K562 (cell line): ENCODE data around the gene SNCA. TPM values are rescaled to one million over a fixed set of nuclear protein-coding genes. Genes with fewer than 3 reads are reported as not detected.

Source experiments
- ATAC-seq: fragments of 200-7000 bp; cut with Tn5 transposase; 3 replicates; pipeline ENCODE4 v1.9.1; 2020; ENCODE audit warnings: moderate library complexity
- BruUV-seq: library from RNA; stranded (reverse); fragments of 400-500 nt; replicated peaks from 2 replicates; lab custom pipeline; 2021; lab: Mats Ljungman, UMichigan
- CTCF ChIA-PET: fragments of 300-600 bp; formaldehyde crosslinking; extraction: SDS; loops from one replicate; lab custom pipeline; 2021; ENCODE audit warnings: low intra/inter-chr PET ratio; lab: Yijun Ruan, JAX
- POLR2A ChIA-PET: fragments of 300-600, 350-650 bp; sonication (Branson Sonifier 250); formaldehyde crosslinking; extraction: SDS; loops from one replicate; lab custom pipeline; 2021; ENCODE audit warnings: antibody characterized with exemption, inconsistent platforms; lab: Yijun Ruan, JAX
- DNase-seq, 4 experiments: peaks; one replicate each; pipeline versions ENCODE4 v3.0.0 to v3.0.0-alpha.2; 2011 to 2018; ENCODE audit warnings: low spot score in 3 of 4, mixed read lengths in 3 of 4; ENCODE audit errors: extremely low read depth in 1 of 4
- FAIRE-seq: peaks from 2 replicates; lab custom pipeline; 2011; peaks lifted over from hg19 to GRCh38; lab: Jason Lieb, UNC
- H2AFZ ChIP-seq: 2 replicates; pipeline ENCODE4 v1.6.0; 2011; ENCODE audit warnings: low read depth, low read length, control low read depth, inconsistent platforms
- H3K27ac ChIP-seq: fragments of 200-600 bp; 3 replicates; pipeline ENCODE4 v1.8.0; 2011; ENCODE audit warnings: low read depth, mild to moderate bottlenecking, control low read depth, inconsistent platforms, low read length, moderate library complexity, mixed read lengths; ENCODE audit errors: extremely low read depth
- H3K27me3 ChIP-seq, 2 experiments: fragments of 300-600 bp in 1 of 2; 2 replicates in 1 of 2; 3 replicates in 1 of 2; pipeline versions ENCODE4 v1.6.0 to v1.8.0; 2011; ENCODE audit warnings: inconsistent platforms in 2 of 2, low read length in 2 of 2, mild to moderate bottlenecking in 1 of 2, mixed read lengths in 1 of 2, moderate library complexity in 1 of 2; ENCODE audit not compliant: control insufficient read depth in 2 of 2, insufficient read depth in 2 of 2
- H3K36me3 ChIP-seq: fragments of 300-600 bp; 3 replicates; pipeline ENCODE4 v1.8.0; 2011; ENCODE audit warnings: mild to moderate bottlenecking, low read length, inconsistent platforms; ENCODE audit not compliant: control insufficient read depth, insufficient read depth
- H3K4me1 ChIP-seq, 2 experiments: fragments of 200-600 bp in 1 of 2; replicated peaks in 1 of 2; 2 replicates in 1 of 2; 3 replicates in 1 of 2; pipeline versions ENCODE4 v1.5.1 to v1.8.0; 2011; ENCODE audit warnings: inconsistent platforms in 2 of 2, low read length in 2 of 2, mild to moderate bottlenecking in 1 of 2, mixed read lengths in 1 of 2, moderate library complexity in 1 of 2; ENCODE audit not compliant: control insufficient read depth in 2 of 2, insufficient read depth in 2 of 2
- H3K4me2 ChIP-seq: 2 replicates; pipeline ENCODE4 v1.6.1; 2011; ENCODE audit warnings: low read length, control low read depth, inconsistent platforms, mixed read lengths; ENCODE audit not compliant: insufficient read depth
- H3K4me3 ChIP-seq: fragments of 200-600 bp; sonication (generic), shearing (Covaris generic); 2 replicates; pipeline ENCODE4 v1.5.1; 2016; ENCODE audit warnings: control low read depth, inconsistent platforms
- H3K79me2 ChIP-seq: fragments of 200-600 bp; 3 replicates; pipeline ENCODE4 v1.8.0; 2011; ENCODE audit warnings: low read length, inconsistent platforms; ENCODE audit not compliant: control insufficient read depth, insufficient read depth
- H3K9ac ChIP-seq, 2 experiments: 2 replicates each; pipeline versions ENCODE4 v1.6.0 to v1.6.1; 2011; ENCODE audit warnings: low read depth in 2 of 2, low read length in 2 of 2, control low read depth in 1 of 2, inconsistent platforms in 1 of 2, mild to moderate bottlenecking in 1 of 2, mixed read lengths in 1 of 2; ENCODE audit not compliant: insufficient read depth in 1 of 2
- H3K9me1 ChIP-seq: one replicate; pipeline ENCODE4 v1.6.0; 2011; ENCODE audit warnings: inconsistent platforms, mild to moderate bottlenecking, low read length, moderate library complexity; ENCODE audit not compliant: control insufficient read depth, insufficient read depth
- H3K9me3 ChIP-seq: replicated peaks from 2 replicates; pipeline ENCODE4 v1.5.1; 2011; ENCODE audit warnings: low read depth, low read length, inconsistent platforms; ENCODE audit not compliant: control insufficient read depth, insufficient read depth
- H4K20me1 ChIP-seq: replicated peaks from 2 replicates; pipeline ENCODE4 v1.6.1; 2011; ENCODE audit warnings: low read length, inconsistent platforms, mixed read lengths; ENCODE audit not compliant: control insufficient read depth, insufficient read depth
- BDP1 ChIP-seq: IDR thresholded peaks from 3 replicates; pipeline ENCODE4 v1.6.1; 2011; ENCODE audit not compliant: insufficient read length, insufficient read depth
- EP400 ChIP-seq: fragments of 450-650 bp; IDR thresholded peaks from 2 replicates; pipeline ENCODE4 v1.6.1; 2017; ENCODE audit warnings: antibody characterized with exemption, mild to moderate bottlenecking, moderate library complexity
- GATA2 ChIP-seq: sonication (generic); formaldehyde crosslinking; IDR thresholded peaks from 2 replicates; pipeline ENCODE4 v1.4.0; 2020; ENCODE audit warnings: mild to moderate bottlenecking, missing genetic modification reagents
- POLR2AphosphoS2 ChIP-seq: IDR thresholded peaks from 2 replicates; pipeline ENCODE4 v1.6.1; 2012; ENCODE audit warnings: low read length, improper control_type of control experiment
- WGBS: fragments of 100-300 bp; shearing (Covaris generic); methylation state at CpG from one replicate; pipeline ENCODE4 v1.1.6; 2016; ENCODE audit warnings: low coverage, mixed read lengths; ENCODE audit not compliant: insufficient coverage; ENCODE audit errors: missing lambda C conversion rate; 5-methylcytosine and 5-hydroxymethylcytosine counted together
- in situ Hi-C: fragments of 300-500 bp; cut with MboI; formaldehyde crosslinking; loops from 4 replicates; pipeline ENCODE4 v1.15.0; 2018; ENCODE audit warnings: inconsistent platforms, mixed read lengths
- intact Hi-C: fragments of 100-400 bp; cut with micrococcal nuclease; formaldehyde crosslinking; loops from 2 replicates; pipeline ENCODE4 v1.14.2; 2022
- polyA plus RNA-seq, 8 experiments: library from polyadenylated mRNA; depleted of rRNA in 4 of 8; stranded (reverse) in 5 of 8; unstranded in 3 of 8; fragments of >200 nt; fragmentation: Nextera tagmentation in 2 of 8; fragmentation: Illumina TruSeq in 1 of 8; extraction: Ambion mirVana in 2 of 8; extraction: Trizol in 1 of 8; gene quantifications; 2 replicates each; pipeline versions ENCODE4 v1.2.1 to v1.2.3, GENCODE V29; 2011 to 2014; ENCODE audit warnings: inconsistent platforms in 1 of 8, missing spikeins in 1 of 8
- total RNA-seq, 7 experiments: library from RNA; depleted of rRNA in 6 of 7; stranded (reverse); fragments of >200 nt in 6 of 7; fragmentation: Illumina TruSeq in 2 of 7; extraction: Trizol in 2 of 7; gene quantifications; 2 replicates each; pipeline versions ENCODE4 v1.2.1 to v1.2.3, GENCODE V29; 2011 to 2021; ENCODE audit warnings: low replicate concordance in 1 of 7
- TF ChIP-seq, protein P1 (sequence below), 2 experiments: IDR thresholded peaks in 1 of 2; conservative IDR thresholded peaks in 1 of 2; 2 replicates each; pipeline ENCODE4 v1.6.1; 2016; ENCODE audit warnings: low read depth in 2 of 2, mild to moderate bottlenecking in 1 of 2, missing compliant biosample characterization in 1 of 2, missing genetic modification characterization in 1 of 2, moderate library complexity in 1 of 2
- TF ChIP-seq, protein P2 (sequence below): sonication (generic); formaldehyde crosslinking; IDR thresholded peaks from 2 replicates; pipeline ENCODE4 v1.8.0; 2022; ENCODE audit warnings: missing genetic modification reagents, mild to moderate bottlenecking, borderline replicate concordance
- TF ChIP-seq, protein P3 (sequence below), 2 experiments: fragments of 450-650 bp; formaldehyde crosslinking in 1 of 2; IDR thresholded peaks; 2 replicates each; pipeline versions ENCODE4 v1.4.0 to v1.6.1; 2014 to 2020; ENCODE audit warnings: mild to moderate bottlenecking in 2 of 2, borderline replicate concordance in 1 of 2, low read depth in 1 of 2
- TF ChIP-seq, protein P4 (sequence below): fragments of 250-450 bp; sonication (Bioruptor Pico); IDR thresholded peaks from 2 replicates; pipeline ENCODE4 v1.8.0; 2022; ENCODE audit warnings: inconsistent platforms

Gene SNCA
- total and polyA plus RNA-seq, 9 of the 15 experiments (the other 6 are each of a cell fraction or from before 2014, with no cell fraction given) = 1.7 to 12.6 (median 3.6) TPM

GRCh38 chr4:89733946-89734345, 103.0 kb downstream of the SNCA start:
- intact Hi-C loops = no loop called here
- Histone ChIP-seq H3K36me3 (no peaks in the 10 kb centered on the region), H3K4me2 (no peak overlapping the region), H3K27ac (no peak overlapping the region), H3K9ac (no peak overlapping the region), H3K4me3 (no peak overlapping the region), H4K20me1 (no peaks in the 10 kb centered on the region), H3K79me2 (no peaks in the 10 kb centered on the region), H2AFZ (no peak overlapping the region), H3K9me3 (0 out of 2 replicates have a peak, but pooled peaks cover 2% of the 10 kb centered on the region), H3K9me1 (no peaks in the 10 kb centered on the region), H3K27me3 (no peaks in the 10 kb centered on the region), H3K4me1 (no peaks in the 10 kb centered on the region)
- 3% methylated on average over 3 of the region's 3 CpGs for WGBS
- no peak for DNase-seq
- ChIA-PET CTCF (no interaction called here), POLR2A (no interaction called here)
- no peak for FAIRE-seq
- no peak for ATAC-seq
- in situ Hi-C loops = no loop called here
- BruUV-seq = no TSS peak
- TF ChIP-seq, protein P1, sequence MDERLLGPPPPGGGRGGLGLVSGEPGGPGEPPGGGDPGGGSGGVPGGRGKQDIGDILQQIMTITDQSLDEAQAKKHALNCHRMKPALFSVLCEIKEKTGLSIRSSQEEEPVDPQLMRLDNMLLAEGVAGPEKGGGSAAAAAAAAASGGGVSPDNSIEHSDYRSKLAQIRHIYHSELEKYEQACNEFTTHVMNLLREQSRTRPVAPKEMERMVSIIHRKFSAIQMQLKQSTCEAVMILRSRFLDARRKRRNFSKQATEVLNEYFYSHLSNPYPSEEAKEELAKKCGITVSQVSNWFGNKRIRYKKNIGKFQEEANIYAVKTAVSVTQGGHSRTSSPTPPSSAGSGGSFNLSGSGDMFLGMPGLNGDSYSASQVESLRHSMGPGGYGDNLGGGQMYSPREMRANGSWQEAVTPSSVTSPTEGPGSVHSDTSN (CRISPR knock-in tag; IDR thresholded peaks at IDR 0.05; ENCODE audit: low read depth) = no peak
- TF ChIP-seq, protein P1 (tag; conservative IDR thresholded peaks at IDR 0.05; ENCODE audit: low read depth) = no peak
- TF ChIP-seq, protein P2, sequence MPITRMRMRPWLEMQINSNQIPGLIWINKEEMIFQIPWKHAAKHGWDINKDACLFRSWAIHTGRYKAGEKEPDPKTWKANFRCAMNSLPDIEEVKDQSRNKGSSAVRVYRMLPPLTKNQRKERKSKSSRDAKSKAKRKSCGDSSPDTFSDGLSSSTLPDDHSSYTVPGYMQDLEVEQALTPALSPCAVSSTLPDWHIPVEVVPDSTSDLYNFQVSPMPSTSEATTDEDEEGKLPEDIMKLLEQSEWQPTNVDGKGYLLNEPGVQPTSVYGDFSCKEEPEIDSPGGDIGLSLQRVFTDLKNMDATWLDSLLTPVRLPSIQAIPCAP = no peak
- TF ChIP-seq GATA2 (CRISPR knock-in tag) = no peak
- no peak for TF ChIP-seq EP400
- TF ChIP-seq, protein P3, sequence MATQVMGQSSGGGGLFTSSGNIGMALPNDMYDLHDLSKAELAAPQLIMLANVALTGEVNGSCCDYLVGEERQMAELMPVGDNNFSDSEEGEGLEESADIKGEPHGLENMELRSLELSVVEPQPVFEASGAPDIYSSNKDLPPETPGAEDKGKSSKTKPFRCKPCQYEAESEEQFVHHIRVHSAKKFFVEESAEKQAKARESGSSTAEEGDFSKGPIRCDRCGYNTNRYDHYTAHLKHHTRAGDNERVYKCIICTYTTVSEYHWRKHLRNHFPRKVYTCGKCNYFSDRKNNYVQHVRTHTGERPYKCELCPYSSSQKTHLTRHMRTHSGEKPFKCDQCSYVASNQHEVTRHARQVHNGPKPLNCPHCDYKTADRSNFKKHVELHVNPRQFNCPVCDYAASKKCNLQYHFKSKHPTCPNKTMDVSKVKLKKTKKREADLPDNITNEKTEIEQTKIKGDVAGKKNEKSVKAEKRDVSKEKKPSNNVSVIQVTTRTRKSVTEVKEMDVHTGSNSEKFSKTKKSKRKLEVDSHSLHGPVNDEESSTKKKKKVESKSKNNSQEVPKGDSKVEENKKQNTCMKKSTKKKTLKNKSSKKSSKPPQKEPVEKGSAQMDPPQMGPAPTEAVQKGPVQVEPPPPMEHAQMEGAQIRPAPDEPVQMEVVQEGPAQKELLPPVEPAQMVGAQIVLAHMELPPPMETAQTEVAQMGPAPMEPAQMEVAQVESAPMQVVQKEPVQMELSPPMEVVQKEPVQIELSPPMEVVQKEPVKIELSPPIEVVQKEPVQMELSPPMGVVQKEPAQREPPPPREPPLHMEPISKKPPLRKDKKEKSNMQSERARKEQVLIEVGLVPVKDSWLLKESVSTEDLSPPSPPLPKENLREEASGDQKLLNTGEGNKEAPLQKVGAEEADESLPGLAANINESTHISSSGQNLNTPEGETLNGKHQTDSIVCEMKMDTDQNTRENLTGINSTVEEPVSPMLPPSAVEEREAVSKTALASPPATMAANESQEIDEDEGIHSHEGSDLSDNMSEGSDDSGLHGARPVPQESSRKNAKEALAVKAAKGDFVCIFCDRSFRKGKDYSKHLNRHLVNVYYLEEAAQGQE (IDR thresholded peaks at IDR 0.05; ENCODE audit: borderline replicate concordance) = no peak
- TF ChIP-seq, protein P3 (CRISPR knock-in tag; IDR thresholded peaks at IDR 0.05; ENCODE audit: low read depth) = no peak
- TF ChIP-seq BDP1 = no peak
- no peak for TF ChIP-seq POLR2AphosphoS2
- TF ChIP-seq, protein P4, sequence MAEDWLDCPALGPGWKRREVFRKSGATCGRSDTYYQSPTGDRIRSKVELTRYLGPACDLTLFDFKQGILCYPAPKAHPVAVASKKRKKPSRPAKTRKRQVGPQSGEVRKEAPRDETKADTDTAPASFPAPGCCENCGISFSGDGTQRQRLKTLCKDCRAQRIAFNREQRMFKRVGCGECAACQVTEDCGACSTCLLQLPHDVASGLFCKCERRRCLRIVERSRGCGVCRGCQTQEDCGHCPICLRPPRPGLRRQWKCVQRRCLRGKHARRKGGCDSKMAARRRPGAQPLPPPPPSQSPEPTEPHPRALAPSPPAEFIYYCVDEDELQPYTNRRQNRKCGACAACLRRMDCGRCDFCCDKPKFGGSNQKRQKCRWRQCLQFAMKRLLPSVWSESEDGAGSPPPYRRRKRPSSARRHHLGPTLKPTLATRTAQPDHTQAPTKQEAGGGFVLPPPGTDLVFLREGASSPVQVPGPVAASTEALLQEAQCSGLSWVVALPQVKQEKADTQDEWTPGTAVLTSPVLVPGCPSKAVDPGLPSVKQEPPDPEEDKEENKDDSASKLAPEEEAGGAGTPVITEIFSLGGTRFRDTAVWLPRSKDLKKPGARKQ (CRISPR knock-in tag) = no peak
